ENCODE results near the gene HCCS. TPM values are rescaled to one million over a fixed set of nuclear protein-coding genes. Genes with fewer than 3 reads are reported as not detected.

Gene HCCS
- total and polyA plus RNA-seq, 2 experiments from 2014 or later, result 20.3 to 40.0 TPM

DNA sequence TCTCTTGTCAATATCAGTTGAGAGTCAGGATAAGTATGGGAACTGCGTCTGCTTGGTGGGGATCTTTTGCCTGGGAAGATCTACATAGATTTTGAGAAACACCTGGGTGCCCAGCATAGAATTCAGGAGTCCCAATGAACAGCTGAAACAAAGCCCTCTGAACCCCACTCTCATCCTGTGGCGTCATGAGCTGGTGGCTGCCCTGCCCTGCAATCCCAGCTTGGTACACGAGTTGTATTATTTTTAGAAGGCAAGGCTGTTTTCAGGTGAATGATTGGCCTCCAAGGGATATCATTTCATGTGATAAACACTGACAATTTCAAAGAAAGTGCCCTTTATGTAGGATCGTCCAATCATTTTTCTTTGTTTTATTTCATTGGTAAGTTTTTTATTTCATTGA, 60.8 kb downstream of the HCCS start:
- no peak for DNase-seq (ENCODE audit: low spot score)
- TF ChIP-seq EZH2phosphoT487 (IDR thresholded peaks at IDR 0.05; ENCODE audit: low read depth, severe bottlenecking, unreplicated experiment) (no peak), EZH2 (IDR thresholded peaks at IDR 0.05; ENCODE audit: borderline replicate concordance) (no peak)
- TF ChIP-seq, protein P1, sequence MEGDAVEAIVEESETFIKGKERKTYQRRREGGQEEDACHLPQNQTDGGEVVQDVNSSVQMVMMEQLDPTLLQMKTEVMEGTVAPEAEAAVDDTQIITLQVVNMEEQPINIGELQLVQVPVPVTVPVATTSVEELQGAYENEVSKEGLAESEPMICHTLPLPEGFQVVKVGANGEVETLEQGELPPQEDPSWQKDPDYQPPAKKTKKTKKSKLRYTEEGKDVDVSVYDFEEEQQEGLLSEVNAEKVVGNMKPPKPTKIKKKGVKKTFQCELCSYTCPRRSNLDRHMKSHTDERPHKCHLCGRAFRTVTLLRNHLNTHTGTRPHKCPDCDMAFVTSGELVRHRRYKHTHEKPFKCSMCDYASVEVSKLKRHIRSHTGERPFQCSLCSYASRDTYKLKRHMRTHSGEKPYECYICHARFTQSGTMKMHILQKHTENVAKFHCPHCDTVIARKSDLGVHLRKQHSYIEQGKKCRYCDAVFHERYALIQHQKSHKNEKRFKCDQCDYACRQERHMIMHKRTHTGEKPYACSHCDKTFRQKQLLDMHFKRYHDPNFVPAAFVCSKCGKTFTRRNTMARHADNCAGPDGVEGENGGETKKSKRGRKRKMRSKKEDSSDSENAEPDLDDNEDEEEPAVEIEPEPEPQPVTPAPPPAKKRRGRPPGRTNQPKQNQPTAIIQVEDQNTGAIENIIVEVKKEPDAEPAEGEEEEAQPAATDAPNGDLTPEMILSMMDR (IDR thresholded peaks at IDR 0.05; ENCODE audit: poor library complexity), result no peak
- no peaks in the 10 kb centered on the region for H3K9me2 ChIP-seq (replicated peaks; ENCODE audit: insufficient read depth)
- no peak overlapping the region for H3K27ac ChIP-seq
- H3K9me3 ChIP-seq (ENCODE audit: low read depth), result no peaks in the 10 kb centered on the region
- WGBS (ENCODE audit: low lambda C conversion rate, missing lambda C conversion rate), result 76% methylated on average over 4 of the region's 4 CpGs
- no peaks in the 10 kb centered on the region for H3K79me2 ChIP-seq
- no peak overlapping the region for H3K4me3 ChIP-seq
- no peaks in the 10 kb centered on the region for H3K4me1 ChIP-seq (ENCODE audit: insufficient read depth)
- no peaks in the 10 kb centered on the region for H3K36me3 ChIP-seq (replicated peaks; ENCODE audit: insufficient read depth, low read depth)
- H3K4me2 ChIP-seq, result no peak overlapping the region
- no peak overlapping the region for H2AFZ ChIP-seq
- H4K20me1 ChIP-seq (ENCODE audit: insufficient read depth, poor library complexity, severe bottlenecking), result no peaks in the 10 kb centered on the region
- H3K27me3 ChIP-seq, result no peaks in the 10 kb centered on the region

DNA sequence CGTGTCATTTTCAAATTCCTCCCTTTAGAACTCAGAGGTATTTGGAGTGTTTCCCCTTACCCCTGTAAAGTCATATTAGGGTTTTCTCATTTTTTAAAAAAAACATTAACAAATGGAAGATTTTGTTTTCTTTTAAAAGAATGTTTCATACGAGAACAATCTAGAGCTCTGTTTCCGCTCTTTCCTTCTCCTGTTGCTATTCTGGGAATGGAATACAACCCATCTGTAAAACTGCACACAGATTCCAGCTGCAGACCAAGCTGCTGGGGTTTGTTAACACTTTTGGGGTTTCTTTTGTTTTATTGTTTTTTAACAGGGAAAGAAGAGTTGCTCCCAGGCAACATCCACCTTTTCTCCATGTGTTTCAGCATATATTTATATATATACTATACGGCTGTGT, 61.3 kb downstream of the HCCS start:
- 83% methylated on average over 4 of the region's 4 CpGs for WGBS (ENCODE audit: low lambda C conversion rate, missing lambda C conversion rate)
- Histone ChIP-seq H3K27ac (no peak overlapping the region), H3K4me3 (no peak overlapping the region), H3K79me2 (no peaks in the 10 kb centered on the region), H3K9me3 (ENCODE audit: low read depth) (no peaks in the 10 kb centered on the region), H3K27me3 (no peaks in the 10 kb centered on the region), H3K4me1 (ENCODE audit: insufficient read depth) (no peaks in the 10 kb centered on the region), H4K20me1 (ENCODE audit: insufficient read depth, poor library complexity, severe bottlenecking) (no peaks in the 10 kb centered on the region), H2AFZ (no peak overlapping the region), H3K9me2 (replicated peaks; ENCODE audit: insufficient read depth) (no peaks in the 10 kb centered on the region), H3K4me2 (no peak overlapping the region), H3K36me3 (replicated peaks; ENCODE audit: insufficient read depth, low read depth) (no peaks in the 10 kb centered on the region)
- no peak for DNase-seq (ENCODE audit: low spot score)
- TF ChIP-seq EZH2phosphoT487 (IDR thresholded peaks at IDR 0.05; ENCODE audit: low read depth, severe bottlenecking, unreplicated experiment) (no peak), EZH2 (IDR thresholded peaks at IDR 0.05; ENCODE audit: borderline replicate concordance) (no peak)
- TF ChIP-seq, protein P1 (IDR thresholded peaks at IDR 0.05; ENCODE audit: poor library complexity), result no peak

Small RNA genes within 50 kb of the gene (small RNA-seq; reads per million reads assigned to genes)
- gene RF00019 (not detected), gene RF02271 (not detected)

Other genes with a start within 250 kb of the HCCS start
- gene AMELX, start 182.1 kb downstream of the HCCS start, total RNA-seq, result not detected in 2 replicates
- not detected in 2 replicates for gene AMELX, start 182.1 kb downstream of the HCCS start, polyA plus RNA-seq

All from hepatocyte (in vitro differentiated cells).